HG03354 (cell line): ENCODE data around the gene OR6P1.

Experiments used
- ATAC-seq: cut with Tn5 transposase; IDR thresholded peaks from one replicate; pipeline ENCODE4 v1.9.1; 2021; ENCODE audit warnings: mild to moderate bottlenecking; ENCODE audit not compliant: unreplicated experiment, poor library complexity, severe bottlenecking

The OR6P1 gene

DNA sequence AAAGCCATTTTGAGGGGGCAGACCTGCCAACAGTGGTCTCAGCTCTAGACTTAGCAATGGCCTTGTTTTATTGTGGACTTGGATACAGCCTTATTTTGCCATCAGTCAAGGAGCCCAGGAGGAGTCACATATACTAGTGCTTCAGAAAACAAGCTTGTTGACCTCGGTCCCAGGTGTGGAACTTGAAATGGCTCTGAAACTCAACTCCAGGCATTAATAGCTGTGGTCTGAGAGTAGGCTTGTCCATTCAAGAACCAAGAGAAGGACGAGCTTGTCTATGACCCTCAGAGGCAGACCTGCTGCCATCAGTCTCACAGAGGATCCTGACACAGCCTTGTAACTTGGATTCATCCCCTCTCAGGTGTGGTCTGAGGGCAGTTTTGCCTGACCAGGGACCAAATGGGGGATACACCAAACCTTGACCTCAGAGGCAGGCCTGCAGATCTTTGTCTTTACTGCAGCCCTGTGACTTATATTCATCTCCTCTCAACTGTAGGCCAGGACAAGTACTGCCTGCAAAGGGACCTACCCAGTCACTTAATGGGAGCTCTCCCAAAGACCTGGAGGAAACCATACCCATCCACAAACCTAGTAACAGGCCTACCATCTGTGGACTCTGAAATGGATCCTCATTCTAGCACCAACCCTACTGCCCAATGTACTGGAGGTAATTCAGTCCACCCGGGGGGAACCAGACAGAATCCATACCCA is 49.3 kb downstream of the OR6P1 start:
- ATAC-seq, result no peak

DNA sequence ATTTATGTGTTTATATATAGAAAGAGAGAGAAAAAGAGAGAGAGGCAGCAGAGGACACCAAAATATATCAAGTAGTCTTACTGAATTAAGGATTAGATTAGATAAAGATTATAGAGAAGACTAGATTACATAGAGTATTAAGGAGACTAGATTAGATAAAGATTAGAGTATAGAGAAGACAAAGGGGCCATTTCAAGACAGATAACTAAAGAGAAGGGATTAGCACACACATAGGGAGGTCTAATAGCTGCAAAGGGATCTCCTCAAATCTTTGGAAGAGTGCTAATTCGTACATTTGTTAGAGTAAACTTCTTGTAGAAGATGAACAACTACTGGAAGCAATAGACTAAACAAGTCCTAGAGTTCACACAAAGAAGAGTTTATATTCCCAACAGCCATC is 50.4 kb downstream of the OR6P1 start:
- no peak for ATAC-seq

DNA sequence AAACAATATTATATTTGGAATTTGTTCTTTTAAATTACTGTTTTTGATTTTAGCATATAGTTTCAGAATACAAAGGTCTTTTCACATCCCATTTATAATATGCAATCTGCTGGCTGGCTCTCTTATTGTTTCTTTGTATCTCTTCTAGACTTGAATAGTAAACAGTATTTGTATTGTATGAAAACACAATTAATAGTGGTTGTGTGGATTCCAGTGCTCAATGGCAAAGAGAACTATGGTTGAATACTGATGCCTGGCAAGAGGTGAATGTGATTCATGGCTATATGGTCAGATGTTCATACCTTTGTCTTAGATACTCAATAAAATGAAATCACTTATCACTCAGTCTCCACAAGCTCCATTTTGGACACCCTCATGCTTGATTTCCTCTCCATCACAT is 53.4 kb downstream of the OR6P1 start:
- no peak for ATAC-seq
